Stimulated activated CD4-positive, alpha-beta T cell treated with anti-CD3 and anti-CD28 coated beads, Interleukin-2, amount 100 ng/mL, for 4 hours (primary cell): ENCODE results near the gene PEX7.
"Not testable (repeated sequence)": the region's sequence is repeated elsewhere in the genome, so short reads cannot be mapped to it uniquely, and the experiment has no call there.

Experiments used
- DNase-seq: peaks from one replicate; pipeline ENCODE4 v3.0.0-alpha.2; 2020; ENCODE audit warnings: low read depth

PEX7 gene

DNA sequence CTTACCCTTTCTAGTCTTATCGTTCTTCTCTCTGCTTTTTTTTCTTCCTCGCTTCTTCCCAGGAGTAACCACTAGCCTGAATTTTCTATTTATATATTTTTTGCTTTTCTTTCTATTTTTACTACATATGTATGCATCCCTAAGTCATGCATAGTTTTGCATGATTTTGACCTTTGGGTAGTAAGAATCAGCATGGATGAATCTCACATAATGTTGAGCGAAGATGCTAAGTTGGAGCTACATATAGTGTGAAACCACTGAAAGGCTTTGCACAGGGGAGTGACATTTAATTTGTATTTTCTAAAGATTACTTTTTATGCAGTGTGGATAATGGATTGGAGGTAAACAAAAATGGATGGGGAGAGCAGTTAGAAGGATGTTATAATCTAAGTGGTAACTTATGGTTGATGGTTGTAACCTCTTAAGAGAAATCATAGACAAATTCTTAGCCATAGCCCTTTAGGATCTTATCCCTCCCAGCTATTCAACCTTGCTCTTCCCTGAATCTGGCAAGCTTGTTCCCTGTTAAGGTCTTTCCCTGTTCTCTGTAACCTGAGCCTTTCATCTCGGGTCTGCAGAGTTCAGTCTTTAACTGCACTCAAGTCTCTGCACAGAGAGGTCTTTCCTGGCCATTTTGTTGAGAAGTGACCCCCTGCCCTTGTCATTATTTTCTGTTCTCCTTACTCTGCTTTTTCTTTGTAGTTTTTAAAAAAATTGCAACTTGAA, 18.0 kb downstream of the PEX7 start:
- DNase-seq = no peak

DNA sequence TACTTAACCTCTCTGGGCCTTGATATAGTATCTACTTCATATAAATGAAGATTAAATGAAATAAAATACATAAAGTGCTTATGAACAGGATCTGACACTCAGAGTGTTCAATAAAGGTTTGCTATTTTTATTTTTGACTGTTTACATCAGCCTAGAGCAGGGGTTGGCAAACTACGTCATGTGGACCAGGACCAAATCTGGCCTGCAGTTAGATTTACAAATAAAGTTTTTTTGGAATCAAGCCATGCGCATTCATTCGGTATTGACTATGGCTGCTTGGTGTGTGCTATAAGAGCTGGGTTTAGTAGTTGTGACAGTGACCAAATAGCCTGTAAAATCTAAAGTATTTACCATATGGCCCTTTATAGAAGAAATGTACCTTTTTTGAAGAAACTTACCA, 20.8 kb downstream of the PEX7 start:
- DNase-seq = no peak

DNA sequence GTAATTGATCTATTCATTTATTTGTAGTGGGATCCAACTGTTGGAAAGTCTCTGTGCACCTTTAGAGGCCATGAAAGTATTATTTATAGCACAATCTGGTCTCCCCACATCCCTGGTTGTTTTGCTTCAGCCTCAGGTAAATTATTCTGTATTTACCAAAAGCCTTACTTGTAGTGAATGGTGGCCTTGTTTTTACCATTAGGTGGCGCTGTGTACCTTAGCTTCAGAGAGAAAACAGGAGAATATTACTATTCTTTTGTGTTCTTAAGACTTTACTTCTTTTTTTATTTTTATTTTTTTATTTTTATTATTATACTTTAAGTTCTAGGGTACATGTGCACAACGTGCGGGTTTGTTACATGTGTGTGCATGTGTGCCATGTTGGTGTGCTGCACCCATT, 23.7 kb downstream of the PEX7 start:
- no peak for DNase-seq

DNA sequence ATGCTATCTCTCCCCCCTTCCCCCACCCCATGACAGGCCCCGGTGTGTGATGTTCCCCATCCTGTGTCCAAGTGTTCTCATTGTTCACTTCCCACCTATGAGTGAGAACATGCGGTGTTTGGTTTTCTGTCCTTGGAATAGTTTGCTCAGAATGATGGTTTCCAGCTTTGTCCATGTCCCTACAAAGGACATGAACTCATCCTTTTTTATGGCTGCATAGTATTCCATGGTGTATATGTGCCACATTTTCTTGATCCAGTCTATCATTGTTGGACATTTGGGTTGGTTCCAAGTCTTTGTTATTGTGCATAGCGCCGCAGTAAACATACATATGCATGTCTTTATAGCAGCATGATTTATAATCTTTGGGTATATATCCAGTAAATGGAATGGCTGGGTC, 24.1 kb downstream of the PEX7 start:
- not testable (repeated sequence) for DNase-seq

DNA sequence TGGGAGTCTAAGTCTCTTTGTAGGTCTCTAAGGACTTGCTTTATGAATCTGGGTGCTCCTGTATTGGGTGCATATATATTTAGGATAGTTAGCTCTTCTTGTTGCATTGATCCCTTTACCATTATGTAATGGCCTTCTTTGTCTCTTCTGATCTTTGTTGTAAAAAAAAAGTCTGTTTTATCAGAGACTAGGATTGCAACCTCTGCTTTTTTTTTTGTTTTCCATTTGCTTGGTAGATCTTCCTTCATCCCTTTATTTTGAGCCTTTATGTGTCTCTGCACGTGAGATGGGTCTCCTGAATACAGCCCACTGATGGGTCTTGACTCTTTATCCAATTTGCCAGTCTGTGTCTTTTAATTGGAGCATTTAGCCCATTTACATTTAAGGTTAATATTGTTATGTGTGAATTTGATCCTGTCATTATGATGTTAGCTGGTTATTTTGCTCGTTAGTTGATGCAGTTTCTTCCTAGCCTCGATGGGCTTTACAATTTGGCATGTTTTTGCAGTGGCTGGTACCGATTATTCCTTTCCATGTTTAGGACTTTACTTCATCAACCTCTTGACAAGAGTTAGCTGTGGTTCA, 27.7 kb downstream of the PEX7 start:
- not testable (repeated sequence) for DNase-seq

DNA sequence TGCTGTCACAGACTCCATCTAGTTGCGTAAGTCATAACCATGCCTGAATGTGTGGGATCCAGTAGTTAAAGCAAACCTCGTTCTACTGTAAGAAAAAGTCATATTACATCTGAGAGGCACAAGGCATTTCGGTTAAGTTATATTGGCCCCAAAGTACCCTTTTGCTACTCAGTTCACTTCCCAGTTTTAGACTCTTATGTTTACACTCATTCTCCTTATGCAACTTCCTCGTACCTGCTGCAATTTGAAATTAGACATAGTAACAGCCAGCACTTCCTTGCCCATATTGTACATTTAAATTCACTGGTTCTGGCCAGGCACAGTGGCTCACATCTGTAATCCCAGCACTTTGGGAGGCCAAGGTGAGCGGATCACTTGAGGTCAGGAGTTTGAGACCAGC, 37.0 kb downstream of the PEX7 start:
- no peak for DNase-seq

DNA sequence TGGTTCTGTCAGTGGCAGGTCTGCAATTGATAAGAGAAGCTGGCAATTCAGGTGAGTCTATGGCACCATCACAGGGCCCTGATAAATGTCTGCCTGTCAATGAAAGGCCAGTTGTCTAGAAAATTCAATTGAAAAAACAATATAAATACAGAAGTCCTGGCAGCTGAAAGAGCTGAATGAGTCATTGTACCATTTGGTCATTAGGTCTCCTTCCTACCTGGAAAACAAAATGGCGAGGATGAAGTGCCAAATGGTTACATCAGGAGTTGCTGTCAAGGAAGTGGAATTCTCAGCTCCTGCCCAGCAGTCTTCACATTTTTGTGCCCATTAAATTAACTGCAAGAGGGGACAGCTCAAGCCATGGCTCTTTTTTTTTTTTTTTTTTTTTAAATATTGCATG, 37.7 kb downstream of the PEX7 start:
- DNase-seq = no peak

DNA sequence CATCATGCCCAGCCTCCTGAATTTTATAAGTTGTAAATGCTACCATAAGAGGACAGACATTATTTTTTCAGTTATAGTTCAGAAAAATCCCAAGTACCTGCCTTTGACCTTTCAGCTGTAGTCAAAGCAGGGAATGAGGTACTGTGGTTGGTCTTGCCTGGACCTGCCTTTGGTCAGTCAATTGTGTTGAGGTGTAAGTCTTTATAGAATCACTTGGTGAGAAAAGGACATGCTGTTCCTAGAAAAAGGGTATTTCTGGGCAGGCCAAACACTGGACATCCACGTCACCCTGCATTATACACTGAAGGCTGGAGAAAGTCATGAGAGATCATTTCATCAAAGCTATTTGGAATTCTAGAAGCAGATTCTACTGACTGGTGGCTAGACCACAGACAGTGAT, 40.3 kb downstream of the PEX7 start:
- no peak for DNase-seq

DNA sequence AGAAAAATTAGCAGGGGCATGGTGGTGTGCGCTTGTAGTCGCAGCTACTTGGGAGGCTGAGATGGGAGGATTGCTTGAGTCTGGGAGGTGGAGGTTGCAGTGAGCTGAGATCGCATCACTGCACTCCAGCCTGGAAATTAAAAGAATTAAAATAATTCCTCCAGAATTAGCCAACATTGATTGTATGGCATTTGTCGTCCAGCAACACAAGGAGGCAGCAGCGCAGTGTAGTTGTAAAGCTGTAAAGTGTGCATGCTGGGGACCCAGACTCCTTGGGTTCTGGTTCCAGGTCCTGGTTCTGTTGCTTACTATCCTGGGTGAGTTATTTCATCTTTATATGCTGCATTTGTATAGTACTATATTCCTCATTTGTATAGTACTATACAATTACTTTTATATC, 41.4 kb downstream of the PEX7 start:
- no peak for DNase-seq

DNA sequence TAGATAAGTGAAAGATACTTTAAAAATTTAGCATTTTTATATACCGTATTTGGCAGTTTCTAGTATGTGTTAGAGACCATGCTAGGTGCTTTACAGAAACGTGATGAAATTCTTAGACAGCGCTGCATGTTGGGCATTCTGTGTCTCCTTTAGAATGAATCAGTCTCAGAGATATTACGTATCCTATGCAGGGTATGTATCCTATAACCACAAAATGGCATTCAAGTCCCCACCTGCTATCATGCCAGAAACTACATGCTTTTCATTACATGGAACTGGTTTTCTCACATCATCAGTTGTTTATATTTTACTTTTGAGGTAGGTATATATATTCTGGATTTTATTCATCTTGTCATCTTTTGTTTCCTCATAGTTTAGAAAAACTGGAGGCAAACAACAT, 42.3 kb downstream of the PEX7 start:
- DNase-seq = no peak

DNA sequence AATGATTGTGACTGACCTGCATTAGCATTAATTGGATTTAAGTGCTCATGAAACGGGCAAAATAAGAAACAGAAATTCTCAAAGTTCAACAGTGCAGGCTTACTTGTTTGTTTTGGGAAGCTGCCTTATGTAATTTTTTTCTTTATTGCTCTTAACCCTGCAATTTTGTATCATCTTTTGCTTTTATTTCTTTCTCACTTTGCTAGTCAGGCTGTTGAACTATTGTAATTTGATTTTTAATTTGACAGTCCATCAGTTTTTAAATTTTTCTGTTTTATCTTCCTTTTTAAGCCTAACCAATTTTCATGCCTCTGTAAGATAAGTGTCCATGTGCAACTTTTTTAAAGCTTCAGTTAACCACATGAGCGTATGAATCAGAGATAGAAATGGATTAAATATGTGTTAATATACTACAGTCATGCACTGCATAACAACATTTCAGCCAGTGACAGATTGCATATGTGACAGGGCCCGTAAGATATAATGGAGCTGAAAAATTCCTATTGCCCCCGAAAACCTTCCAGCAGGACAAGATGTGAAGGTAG, 44.6 kb downstream of the PEX7 start:
- no peak for DNase-seq

DNA sequence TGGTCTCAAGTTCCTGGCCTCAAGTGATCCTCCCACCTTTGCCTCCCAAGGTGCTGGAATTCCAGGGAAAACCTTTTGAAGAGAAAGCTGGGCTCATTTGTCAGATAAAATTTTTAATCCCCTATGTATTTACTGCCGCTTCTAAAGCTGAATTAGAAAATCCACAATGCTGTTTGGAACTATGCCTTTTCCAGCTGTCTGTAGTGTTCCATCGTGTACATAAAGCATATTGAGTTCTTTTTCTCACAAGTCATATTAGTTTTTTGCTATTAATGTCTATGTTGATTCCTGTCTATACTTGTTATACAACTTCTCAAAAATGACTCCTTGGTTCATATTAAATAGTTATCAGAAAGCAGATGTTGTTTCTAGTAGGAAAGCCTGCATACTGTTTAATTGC, 47.1 kb downstream of the PEX7 start:
- DNase-seq = no peak

DNA sequence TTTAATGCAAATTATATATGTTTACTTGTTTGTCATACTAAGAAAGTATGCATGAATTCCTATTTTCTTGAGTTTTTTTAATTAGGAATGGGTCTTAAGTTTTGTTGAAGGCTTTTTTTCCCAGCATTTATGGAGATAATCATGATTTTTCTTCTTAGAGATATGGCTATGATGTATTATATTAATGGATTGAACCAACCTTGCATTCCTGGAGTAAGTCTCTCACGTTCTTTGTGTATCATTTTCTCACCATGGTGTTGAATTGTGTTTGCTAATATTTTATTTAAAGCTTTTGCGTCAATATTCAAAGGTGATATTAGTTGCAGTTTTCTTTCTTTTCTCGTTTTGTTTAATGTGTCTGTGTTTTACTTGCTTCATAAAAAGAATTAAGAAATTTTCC, 51.4 kb downstream of the PEX7 start:
- DNase-seq = no peak

DNA sequence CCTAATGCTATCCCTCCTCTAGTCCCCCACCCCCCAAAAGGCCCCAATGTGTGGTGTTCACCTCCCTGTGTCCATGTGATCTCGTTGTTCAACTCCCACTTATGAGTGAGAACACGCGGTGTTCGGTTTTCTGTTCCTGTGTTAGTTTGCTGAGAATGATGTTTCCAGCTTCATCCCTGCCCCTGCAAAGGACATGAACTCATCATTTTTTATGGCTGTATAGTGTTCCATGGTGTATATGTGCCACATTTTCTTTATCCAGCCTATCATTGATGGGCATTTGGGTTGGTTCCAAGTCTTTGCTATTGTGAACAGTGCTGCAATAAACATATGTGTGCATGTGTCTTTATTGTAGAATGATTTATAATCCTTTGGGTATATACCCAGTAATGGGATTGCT, 54.1 kb downstream of the PEX7 start:
- not testable (repeated sequence) for DNase-seq

DNA sequence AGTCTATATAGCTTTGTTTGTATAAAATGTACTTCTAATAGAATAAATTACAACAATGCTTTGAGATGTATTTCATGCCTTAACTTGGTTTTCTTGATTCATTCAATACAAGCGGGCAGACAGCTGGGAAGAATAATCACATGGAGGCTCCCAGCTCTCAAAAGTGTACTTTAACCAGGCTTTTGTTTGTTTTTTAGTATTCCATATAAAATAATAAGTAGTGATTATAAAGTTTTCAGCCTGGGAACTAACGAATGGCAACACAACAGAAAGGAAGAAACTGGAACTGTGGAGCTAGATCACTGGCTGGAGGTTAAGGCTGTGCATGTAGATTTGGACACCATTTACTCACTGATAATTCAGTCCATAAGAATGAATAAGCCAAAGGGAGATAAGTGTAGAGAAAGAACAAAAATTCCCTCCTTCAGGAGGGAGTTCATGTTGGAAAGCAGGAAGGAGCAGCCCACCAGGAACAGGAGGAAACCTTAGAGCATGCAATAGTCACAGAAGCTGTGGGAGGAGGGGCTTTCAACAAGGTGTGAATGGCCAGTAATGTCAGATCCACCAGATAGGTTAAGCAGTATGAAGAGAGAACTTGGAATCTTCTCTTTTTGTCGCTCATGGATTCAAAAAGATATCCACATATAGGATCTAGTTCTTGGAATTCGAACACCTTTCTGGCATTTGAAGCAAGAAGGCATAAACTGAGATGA, 58.5 kb downstream of the PEX7 start:
- DNase-seq = no peak

DNA sequence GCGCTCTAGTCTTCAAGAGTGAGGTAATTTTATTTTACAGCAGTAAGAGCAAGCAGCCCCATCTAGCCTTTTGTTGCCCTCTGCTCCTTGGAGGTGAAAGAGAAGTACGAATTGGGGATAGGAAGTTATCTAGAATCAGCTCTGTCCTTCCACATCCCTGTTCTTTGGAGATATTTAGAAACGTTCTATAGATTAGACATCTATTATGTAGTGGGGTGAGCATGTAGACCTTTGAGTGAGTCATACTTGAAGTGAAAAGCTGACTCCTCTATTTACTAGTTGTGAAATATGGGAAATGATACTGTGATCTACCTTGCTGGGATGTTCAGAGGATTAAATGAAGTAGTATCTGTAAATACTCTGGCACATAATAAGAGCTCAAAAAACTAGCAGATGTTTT, 63.7 kb downstream of the PEX7 start:
- no peak for DNase-seq

DNA sequence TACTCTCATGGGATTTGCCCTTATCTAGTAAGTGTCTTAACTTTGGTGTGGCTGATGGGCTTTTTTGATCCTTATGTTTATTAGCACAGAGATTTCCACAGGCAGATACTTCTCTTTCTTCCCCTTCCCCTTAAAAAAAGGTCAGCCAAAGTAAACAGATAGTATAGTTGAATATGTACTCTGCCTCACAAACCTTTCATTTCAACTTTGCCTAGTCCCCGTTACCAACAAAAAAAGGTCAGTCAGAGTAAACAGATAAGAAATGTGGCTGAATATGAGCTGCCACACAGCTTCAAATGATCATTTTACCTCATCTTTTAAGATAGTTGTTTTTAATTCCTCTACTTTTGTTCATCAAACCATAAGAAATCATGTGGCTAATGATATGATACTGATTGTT, 65.6 kb downstream of the PEX7 start:
- DNase-seq = no peak

DNA sequence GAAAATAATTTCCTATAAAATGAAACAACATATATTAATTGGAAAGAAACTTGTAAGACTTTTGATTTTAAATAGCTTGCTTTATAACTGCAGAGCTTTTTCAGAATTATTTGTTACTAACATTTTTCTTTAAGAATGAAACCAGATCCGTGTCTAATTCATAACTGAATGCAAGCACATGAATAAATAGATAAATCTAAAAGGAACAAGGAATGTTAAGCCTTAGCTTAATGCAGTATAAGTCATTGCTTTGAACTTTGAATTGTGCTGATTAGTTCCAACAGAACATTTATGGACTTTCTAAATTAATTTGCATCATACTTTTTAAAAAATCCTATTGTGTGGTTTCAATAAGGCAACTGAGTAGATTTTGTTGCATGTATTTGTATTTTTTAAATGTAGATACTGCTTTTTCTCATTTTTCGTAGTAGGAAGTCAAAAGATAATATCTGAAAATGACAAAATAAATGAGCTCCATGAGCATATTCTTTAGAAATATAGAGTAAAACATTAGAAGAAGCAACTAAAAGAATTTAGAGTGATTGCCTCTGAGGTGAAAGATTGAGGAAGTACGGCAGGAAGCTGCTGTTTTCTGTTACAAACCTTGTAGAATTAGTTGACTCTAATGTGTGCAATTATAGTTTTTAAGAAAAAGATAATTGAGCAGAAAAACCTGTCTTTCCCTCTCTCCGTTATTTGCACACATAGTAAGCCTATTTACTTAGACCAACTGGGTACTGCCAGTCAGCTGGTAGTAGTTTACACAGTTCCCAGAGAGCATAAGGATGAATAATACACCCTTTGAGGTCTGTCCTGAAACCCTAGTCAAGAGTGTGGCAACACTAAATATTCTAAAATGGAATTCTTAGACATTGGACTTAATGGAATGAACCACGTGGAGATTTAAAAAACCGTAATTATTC, 67.1 kb downstream of the PEX7 start:
- DNase-seq = no peak

DNA sequence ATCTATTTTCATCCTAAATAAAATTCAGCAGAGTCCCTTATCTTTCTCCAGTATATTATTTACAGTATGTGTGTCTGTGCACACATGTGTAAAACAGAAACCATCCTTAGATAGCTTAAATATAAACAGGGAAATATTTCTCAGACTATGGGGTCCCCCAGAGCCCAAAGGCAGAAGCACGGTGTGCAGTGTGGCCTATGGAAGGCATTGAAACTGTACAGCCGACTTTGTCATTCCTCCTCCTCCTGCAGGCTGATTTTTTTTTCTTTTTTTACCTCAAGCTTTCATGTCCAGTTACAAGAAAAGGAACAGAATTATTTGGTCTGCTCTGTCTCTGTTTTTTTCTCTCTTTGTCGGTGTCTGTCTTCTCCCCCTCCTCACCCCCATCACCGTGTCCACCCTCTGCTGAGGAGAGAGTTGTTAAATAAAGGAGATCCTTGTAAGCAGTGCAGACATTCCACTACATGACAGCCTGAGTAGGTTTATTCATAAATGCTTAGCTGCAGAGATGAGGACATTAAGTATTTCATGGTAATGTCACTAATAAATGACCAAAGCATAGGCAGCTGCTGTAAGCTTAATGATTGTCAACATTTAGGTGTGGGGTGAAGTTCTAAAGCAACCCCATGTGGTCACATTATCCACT, 67.9 kb downstream of the PEX7 start:
- no peak for DNase-seq

DNA sequence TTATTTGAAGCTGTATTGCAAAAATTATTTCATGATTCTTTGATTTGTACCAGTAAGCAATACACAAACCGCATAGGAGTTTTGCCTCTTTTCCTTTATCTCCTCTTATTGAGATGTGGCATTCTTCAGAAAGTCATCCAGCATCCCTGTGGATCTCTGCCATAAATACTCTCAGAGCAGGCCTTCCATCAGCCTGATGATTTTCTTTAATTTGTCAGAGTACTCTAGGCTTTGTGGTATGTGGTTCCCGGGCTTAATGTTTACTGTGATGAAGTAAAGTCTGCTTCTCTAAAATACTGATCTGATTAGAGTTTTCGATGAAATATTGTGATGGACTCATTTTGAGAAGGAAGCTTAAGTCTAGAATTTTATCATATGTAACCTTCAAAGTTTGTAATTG, 68.6 kb downstream of the PEX7 start:
- DNase-seq = no peak

DNA sequence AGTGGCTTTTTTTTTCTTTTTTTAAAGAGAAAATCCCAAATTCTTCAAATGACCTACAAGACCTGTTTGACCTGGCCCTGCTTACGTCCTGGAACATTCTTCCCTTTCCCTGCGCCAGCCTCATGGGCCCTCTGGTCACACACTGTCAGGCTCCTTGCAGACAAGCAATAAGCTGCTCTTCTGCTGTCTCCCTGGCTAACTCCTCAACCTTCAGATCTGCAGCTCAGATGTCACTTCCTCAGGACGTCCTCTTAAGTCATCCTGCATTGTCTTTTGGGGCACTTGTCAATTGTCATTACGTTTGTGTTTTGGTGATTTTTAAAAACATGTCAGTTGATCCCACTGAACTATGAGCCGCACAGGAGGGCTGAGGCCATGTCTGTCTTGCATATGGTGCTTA, 70.8 kb downstream of the PEX7 start:
- DNase-seq = no peak

DNA sequence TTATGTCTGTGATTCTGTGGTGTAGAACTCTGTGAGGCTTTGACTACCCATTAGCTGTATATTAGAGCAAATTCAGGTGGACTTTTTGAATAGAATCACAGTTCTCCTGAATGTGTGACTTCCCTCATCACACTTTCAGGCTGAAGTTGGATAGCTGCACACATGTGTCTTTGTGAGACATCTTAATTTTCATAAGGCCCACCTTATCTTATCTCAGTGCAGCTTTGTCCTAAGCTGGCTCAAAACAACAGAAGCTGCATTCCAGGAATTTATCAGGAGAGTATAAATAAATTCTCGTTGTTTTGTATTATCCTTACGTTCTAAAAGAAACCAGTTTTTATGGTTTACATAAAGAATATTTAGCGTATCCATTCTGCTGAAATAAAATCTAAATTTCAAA, 73.5 kb downstream of the PEX7 start:
- no peak for DNase-seq
